GM19467 (cell line): ENCODE results near the gene KIAA1328.

Experiments
- ATAC-seq: cut with Tn5 transposase; IDR thresholded peaks from one replicate; pipeline ENCODE4 v1.9.1; 2021; ENCODE audit warnings: mild to moderate bottlenecking, moderate library complexity; ENCODE audit not compliant: unreplicated experiment

KIAA1328 gene

DNA sequence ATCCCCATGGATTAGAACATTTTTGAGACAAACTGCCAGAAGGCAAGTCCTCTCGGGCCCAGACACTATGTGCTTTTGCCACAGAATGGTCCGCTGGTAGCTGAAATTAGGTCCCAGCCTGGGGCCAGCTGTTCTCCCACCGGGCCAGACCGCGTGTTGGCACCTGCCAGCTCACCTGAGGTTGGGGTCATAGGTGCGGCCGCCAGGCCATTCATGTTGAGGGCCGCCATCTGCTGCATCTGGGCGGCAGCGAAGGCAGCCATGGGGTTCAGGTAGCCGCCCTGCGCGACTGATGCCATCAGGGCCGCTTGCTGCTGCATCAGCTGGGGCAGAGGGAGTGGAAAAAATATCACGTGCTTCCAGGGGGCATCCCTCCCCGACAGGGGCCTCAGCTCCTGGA, 443.9 kb downstream of the KIAA1328 start:
- ATAC-seq, result no peak

DNA sequence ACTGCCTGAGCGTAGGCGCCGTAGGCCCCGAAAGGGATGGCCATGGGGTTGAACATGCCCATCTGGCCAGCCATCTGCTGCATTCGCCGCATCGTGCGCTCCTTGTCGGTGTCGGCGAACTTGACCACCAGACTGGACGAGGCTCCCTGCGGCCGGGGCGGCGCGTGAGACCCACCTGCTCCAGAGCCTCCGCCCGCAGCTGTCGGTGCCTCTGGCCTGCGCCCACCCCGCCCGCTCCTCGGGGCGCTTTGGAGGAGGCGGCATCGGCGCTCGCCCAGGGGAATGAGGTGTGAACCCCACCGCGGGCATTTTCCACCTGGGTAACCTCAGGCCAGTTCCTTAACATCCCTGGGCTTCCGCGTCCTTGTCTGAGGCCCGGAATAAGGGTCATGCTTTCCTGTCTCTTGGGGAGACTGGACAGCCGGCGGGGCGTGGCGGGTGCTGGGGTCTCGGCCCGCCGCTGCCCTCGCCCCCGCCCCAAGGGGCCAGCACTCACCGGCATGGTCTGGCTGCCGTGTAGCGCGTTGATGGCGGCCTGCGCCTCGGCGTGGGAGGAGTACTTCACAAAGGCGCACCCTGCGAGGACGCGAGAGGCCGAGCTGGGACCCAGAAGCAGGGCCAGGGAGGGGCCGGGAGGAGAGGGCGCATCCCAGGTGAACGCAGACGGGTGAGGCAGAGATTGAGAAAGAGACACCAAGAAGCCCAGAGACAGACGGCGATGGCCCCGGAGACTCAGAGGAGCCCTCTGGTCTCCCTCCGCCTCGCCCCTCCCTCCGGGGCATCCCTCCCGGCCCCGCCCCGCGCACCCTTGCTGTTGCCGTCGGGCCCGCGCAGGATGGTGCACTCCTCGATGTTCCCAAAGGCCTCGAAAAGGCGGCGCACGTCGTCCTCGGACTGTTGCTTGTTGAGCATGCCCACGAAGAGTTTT, 445.6 kb downstream of the KIAA1328 start:
- ATAC-seq, result no peak

- ATAC-seq, result no peak
Observed at GRCh38 chr18:37275237-37275741, 446.4 kb downstream of the KIAA1328 start.

GRCh38 chr18:37276111-37276890, 447.4 kb downstream of the KIAA1328 start:
- no peak for ATAC-seq

DNA sequence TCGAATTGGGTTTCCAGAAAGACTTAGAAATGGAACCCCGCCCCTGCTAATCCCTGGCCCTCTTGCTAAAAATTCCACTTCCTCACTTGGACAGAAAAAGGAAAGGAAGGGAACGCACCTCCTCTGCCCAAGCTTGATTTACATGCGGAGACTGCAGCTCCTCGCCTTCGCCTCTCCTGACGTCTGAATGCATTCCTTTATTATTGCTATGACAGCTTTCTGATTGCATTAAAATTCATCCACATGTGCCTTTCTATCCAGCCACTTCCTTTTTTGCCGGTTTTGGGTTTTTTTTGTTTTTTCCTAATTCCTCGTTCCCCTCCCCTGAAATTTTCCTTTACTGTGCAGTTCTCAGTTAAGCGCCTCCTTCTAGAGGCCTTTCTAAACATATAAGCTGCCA, 448.9 kb downstream of the KIAA1328 start:
- ATAC-seq, result no peak
